GM12874 (cell line): Measurements from ENCODE around the gene AGAP9.

ENCODE experiments used
- CTCF ChIP-seq: IDR thresholded peaks from 2 replicates; pipeline ENCODE4 v1.5.1; 2011; ENCODE audit warnings: low read depth, mild to moderate bottlenecking, control low read depth, low read length, moderate library complexity; ENCODE audit not compliant: insufficient read depth

AGAP9 gene

GRCh38 chr10:47456079-47456785 lies 67.2 kb downstream of the AGAP9 start:
- no peak for TF ChIP-seq CTCF

GRCh38 chr10:47454780-47455058 lies 68.7 kb downstream of the AGAP9 start:
- TF ChIP-seq CTCF, result no peak

GRCh38 chr10:47454008-47454779 lies 69.2 kb downstream of the AGAP9 start:
- no peak for TF ChIP-seq CTCF

DNA sequence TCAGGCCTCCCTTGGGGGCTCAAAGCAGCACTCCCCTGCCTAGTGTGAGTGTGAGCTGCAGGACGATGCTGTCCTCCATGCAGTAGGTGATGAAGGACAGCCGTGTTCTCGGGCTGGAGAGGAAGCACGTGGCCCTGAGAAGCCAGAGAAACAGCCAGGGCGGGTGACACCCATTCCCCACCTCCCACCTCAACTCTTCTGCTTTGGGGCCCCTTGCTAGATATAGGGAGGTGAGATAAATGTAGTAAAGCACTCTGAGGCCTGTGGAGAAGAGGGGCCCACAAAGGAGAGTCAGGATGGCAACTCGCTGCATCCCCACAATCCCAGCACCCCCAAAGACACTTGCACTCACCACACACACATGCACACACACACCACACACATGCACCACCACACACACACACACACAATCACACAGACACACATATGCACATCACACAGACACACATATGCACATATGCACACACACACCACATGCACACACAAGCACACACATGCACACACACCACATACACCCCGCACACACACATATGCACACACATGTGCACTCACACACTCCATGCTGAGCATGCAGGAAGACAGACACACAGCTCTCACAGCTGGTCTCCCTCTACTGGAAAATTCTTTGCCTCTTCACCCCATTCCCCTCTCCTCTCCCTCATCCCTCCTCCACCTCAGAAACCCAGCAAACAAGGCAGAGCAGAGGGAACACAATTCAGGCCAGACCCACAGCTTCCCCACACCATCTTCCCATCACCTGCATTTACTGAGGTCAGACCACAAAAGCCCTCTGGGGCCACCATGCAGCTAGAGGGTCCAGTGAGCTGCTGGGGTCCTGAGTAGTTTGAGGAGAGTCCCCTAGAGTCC lies 70.1 kb downstream of the AGAP9 start:
- no peak for TF ChIP-seq CTCF

DNA sequence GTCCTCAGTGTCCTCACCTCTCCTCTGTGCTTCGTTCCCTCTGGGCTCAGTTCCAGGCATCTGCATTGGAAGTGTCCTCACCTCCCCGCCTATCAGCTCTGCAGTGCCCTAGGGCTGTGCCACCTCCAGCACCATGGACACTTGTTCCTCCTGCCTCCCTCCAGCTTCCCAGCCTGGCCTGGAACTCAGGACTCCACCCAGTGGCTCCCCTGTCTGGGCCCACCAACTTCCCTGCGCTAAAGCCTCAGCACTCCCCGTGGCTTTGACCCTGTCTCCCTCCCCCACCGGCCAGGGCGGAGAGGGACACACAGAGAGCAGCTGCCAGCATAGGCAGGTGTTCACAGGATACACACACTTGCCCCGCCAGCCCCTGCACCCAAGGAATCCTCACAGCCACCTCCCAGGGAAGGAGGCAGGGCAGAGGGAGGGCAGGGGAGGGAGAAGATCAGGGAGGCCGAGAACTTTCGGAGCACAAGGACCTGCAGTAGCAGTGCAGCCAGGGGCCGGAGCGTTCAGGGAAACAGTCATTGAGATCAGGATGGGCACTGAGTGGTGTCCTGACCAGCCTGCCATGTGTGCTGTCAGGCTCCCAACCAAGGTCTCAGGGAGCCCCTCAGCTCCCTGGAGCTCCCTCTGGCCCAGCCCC lies 70.8 kb downstream of the AGAP9 start:
- TF ChIP-seq CTCF, result no peak

DNA sequence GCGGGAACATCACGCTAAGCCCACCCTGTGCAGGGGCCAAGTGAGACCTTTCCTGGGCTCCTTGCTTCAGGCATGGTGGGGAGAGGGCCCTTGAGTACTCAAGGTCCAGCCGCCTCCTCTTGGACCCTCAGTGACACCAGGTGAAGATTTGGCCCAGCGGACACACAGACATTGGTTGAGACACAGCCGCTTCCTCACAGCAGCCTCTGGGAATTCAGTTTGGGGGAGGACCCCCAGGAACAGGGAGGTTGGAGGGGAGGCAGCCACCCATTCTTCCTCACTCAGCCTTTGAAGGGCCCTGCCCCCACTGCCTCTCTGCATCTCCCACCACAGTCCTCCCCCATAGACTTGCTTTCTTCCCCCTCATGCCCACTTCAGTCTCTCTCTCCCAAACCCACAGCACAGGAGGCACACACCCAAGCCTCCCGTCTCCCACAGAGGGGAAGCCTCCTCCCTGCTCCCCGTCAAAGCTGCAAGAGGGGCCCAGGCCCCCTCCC lies 71.4 kb downstream of the AGAP9 start:
- no peak for TF ChIP-seq CTCF
